MM.1S (cell line): Measurements from ENCODE around the gene ZFPM1.

ENCODE experiments used
- DNase-seq: peaks from one replicate; pipeline ENCODE4 v3.0.0-alpha.2; 2015
- H2AFZ ChIP-seq: fragments of 300-600 bp; sonication (generic); 2 replicates; pipeline ENCODE4 v1.6.0; 2016; ENCODE audit warnings: antibody characterized with exemption, low read length
- H3F3A ChIP-seq: fragments of 300-600 bp; sonication (generic); 2 replicates; pipeline ENCODE4 v1.6.1; 2016; ENCODE audit warnings: mild to moderate bottlenecking, antibody characterized with exemption, low read length, moderate library complexity, mixed read lengths; ENCODE audit not compliant: insufficient read depth
- H3K27ac ChIP-seq: fragments of 300-600 bp; sonication (generic); 2 replicates; pipeline ENCODE4 v1.5.1; 2016; ENCODE audit warnings: mild to moderate bottlenecking, low read length
- H3K27me3 ChIP-seq: fragments of 300-600 bp; sonication (generic); replicated peaks from 2 replicates; pipeline ENCODE4 v1.6.0; 2016; ENCODE audit warnings: low read length; ENCODE audit not compliant: insufficient read depth
- H3K36me3 ChIP-seq: fragments of 300-600 bp; sonication (generic); replicated peaks from 2 replicates; pipeline ENCODE4 v1.6.1; 2016; ENCODE audit warnings: mild to moderate bottlenecking, low read length, mixed read lengths; ENCODE audit not compliant: insufficient read depth
- H3K4me1 ChIP-seq: fragments of 300-600 bp; sonication (generic); 2 replicates; pipeline ENCODE4 v1.6.1; 2016; ENCODE audit warnings: low read length, mixed read lengths
- H3K4me2 ChIP-seq: fragments of 300-600 bp; sonication (generic); 2 replicates; pipeline ENCODE4 v1.6.0; 2016; ENCODE audit warnings: low read depth, low read length
- H3K4me3 ChIP-seq: fragments of 300-600 bp; sonication (generic); 2 replicates; pipeline ENCODE4 v1.5.1; 2016; ENCODE audit warnings: low read length, mixed read lengths
- H3K79me2 ChIP-seq: fragments of 300-600 bp; sonication (generic); 2 replicates; pipeline ENCODE4 v1.6.1; 2016; ENCODE audit warnings: mixed run types, low read length, mixed read lengths
- H3K9ac ChIP-seq: fragments of 300-600 bp; sonication (generic); 2 replicates; pipeline ENCODE4 v1.6.1; 2016; ENCODE audit warnings: low read length, mixed read lengths
- H3K9me2 ChIP-seq: fragments of 300-600 bp; sonication (generic); replicated peaks from 2 replicates; pipeline ENCODE4 v1.6.1; 2016; ENCODE audit warnings: mild to moderate bottlenecking, low read length, mixed read lengths; ENCODE audit not compliant: insufficient read depth
- H3K9me3 ChIP-seq: fragments of 300-600 bp; sonication (generic); replicated peaks from 2 replicates; pipeline ENCODE4 v1.6.1; 2016; ENCODE audit warnings: mild to moderate bottlenecking, low read length, mixed read lengths; ENCODE audit not compliant: insufficient read depth
- H4K20me1 ChIP-seq: fragments of 300-600 bp; sonication (generic); 2 replicates; pipeline ENCODE4 v1.6.1; 2016; ENCODE audit warnings: mild to moderate bottlenecking, low read length, moderate library complexity, mixed read lengths; ENCODE audit not compliant: insufficient read depth
- EZH2 ChIP-seq: fragments of 300-600 bp; sonication (generic); optimal IDR thresholded peaks from 2 replicates; pipeline ENCODE3; 2017; ENCODE audit warnings: low read depth, mild to moderate bottlenecking, antibody characterized with exemption, low read length, mixed read lengths
- EZH2phosphoT487 ChIP-seq: fragments of 300-600 bp; sonication (generic); IDR thresholded peaks from 2 replicates; pipeline ENCODE4 v1.6.1; 2018; ENCODE audit warnings: antibody characterized with exemption, low read length
- TF ChIP-seq, protein P1 (sequence below): fragments of 300-600 bp; sonication (generic); IDR thresholded peaks from 2 replicates; pipeline ENCODE4 v1.5.1; 2016; ENCODE audit warnings: antibody characterized with exemption, low read length, mixed read lengths

The ZFPM1 gene

DNA sequence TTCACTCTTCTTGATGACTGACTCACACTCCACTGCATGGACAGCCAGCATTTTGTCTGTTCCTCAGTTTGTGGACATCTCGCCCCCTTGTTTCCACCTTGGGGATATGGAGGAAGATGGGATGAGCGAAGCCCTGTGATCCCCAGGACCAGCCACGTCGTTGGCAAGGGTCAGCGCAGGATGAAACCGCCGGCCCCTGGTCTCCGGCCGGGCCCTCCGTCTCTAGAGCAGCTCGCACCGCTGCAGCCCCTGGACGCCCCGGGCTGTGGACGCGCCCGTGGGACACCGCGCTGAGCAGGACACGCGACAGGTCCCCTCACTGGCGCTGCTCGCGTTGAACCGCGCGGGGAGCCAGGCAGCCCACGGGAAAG lies 116.5 kb downstream of the ZFPM1 start:
- Histone ChIP-seq H3K4me2 (peak overlapping the region; percentile 87), H3K9me2 (no peaks in the 10 kb centered on the region), H3K36me3 (no peaks in the 10 kb centered on the region), H3K79me2 (peaks cover 39% of the 10 kb centered on the region), H3K27ac (no peak overlapping the region), H2AFZ (peak overlapping the region; percentile 54), H3F3A (no peaks in the 10 kb centered on the region), H3K4me3 (peak overlapping the region; percentile 67), H3K27me3 (no peaks in the 10 kb centered on the region), H3K4me1 (peaks cover 9% of the 10 kb centered on the region; the same call in 1 of the 2 replicates), H3K9me3 (no peaks in the 10 kb centered on the region), H4K20me1 (no peaks in the 10 kb centered on the region), H3K9ac (peak overlapping the region; percentile 57; the same call in 1 of the 2 replicates)
- no peak for TF ChIP-seq EZH2phosphoT487
- TF ChIP-seq, protein P1, sequence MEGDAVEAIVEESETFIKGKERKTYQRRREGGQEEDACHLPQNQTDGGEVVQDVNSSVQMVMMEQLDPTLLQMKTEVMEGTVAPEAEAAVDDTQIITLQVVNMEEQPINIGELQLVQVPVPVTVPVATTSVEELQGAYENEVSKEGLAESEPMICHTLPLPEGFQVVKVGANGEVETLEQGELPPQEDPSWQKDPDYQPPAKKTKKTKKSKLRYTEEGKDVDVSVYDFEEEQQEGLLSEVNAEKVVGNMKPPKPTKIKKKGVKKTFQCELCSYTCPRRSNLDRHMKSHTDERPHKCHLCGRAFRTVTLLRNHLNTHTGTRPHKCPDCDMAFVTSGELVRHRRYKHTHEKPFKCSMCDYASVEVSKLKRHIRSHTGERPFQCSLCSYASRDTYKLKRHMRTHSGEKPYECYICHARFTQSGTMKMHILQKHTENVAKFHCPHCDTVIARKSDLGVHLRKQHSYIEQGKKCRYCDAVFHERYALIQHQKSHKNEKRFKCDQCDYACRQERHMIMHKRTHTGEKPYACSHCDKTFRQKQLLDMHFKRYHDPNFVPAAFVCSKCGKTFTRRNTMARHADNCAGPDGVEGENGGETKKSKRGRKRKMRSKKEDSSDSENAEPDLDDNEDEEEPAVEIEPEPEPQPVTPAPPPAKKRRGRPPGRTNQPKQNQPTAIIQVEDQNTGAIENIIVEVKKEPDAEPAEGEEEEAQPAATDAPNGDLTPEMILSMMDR, result no peak
- no peak for TF ChIP-seq EZH2
- peak; percentile 6 for DNase-seq

DNA sequence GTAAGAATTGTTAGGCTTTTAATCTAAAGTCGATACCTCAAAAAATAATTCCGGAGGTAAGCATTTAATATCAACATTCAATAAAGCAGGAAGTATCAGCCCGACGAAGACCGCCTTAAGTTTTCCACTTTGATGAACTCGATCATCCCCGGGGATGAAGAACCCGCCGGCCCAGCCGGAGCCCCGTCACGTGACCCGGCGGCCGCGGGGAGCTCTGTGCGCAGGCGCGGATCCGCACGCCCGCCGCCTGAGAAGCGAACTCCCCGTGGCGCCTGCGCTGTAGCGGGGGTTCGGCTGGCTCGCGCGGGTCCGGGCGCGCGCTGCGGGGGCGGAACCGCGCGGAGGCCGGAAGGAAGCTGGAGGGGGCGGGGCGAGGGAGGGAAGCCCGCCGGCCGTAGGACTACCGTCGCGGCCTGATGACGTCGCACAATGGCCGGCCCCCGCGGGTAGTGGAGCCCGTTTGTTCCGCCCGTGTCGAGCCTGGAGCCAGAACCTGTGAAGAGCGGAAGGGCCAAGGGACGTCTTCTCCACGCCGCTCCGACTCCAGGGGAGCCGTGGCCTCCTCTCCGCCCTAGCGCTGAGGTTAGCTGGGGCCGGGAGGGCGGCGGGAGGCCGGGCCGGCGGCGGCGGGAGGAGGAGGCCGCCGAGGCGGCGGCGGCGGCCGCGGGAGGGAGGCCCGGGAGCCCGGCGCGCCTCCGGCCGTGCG lies 117.1 kb downstream of the ZFPM1 start, which contains the start of gene ZC3H18:
Gene ZC3H18 (plus strand): TSS at position 419 of the 706 bp plus-strand sequence. CDS start 6,721 bp downstream, outside the sequence.
- Histone ChIP-seq H2AFZ (peak within 1 kb of the TSS; percentile 54), H3K36me3 (no peaks in the 10 kb centered on the region), H3K9ac (peak within 1 kb of the TSS; percentile 64), H3K4me3 (peak within 1 kb of the TSS; percentile 74), H3K27ac (no peak within 1 kb of the TSS), H3K4me1 (peaks cover 9% of the 10 kb centered on the region; the same call in 1 of the 2 replicates), H3K4me2 (peak within 1 kb of the TSS; percentile 87), H3F3A (no peaks in the 10 kb centered on the region), H4K20me1 (no peaks in the 10 kb centered on the region), H3K9me3 (no peaks in the 10 kb centered on the region), H3K27me3 (no peaks in the 10 kb centered on the region), H3K9me2 (no peaks in the 10 kb centered on the region), H3K79me2 (peaks cover 40% of the 10 kb centered on the region)
- peak; percentile 90 for DNase-seq
- TF ChIP-seq EZH2phosphoT487 (no peak), EZH2 (no peak)
- TF ChIP-seq, protein P1, result no peak

DNA sequence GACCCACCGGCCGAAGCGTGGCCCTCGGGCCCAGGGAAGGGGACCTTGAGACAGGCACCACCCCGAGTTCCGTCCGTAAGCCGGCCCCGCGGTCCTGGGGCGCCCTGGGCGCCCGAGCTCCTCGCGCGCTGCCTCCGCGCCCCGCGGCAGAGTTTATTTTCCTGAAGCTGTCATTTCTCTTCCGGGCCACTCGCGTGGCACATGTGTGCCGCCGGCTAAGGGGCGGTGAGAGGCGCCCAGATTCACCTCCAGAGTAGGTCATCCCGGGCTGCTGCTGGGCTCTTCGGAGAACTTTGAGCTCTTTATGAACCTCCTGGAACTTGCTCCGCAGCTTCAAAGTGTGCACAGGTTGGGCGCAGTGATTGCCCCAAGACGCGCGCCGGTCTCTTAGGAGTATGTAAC lies 117.6 kb downstream of the ZFPM1 start:
- no peaks in the 10 kb centered on the region for H3K9me3 ChIP-seq
- peaks cover 46% of the 10 kb centered on the region for H3K79me2 ChIP-seq
- TF ChIP-seq EZH2, result no peak
- H3K4me1 ChIP-seq, result peaks cover 9% of the 10 kb centered on the region; the same call in 1 of the 2 replicates
- peak overlapping the region; percentile 64 for H3K9ac ChIP-seq
- no peaks in the 10 kb centered on the region for H3K9me2 ChIP-seq
- peak; percentile 17 for DNase-seq
- no peak overlapping the region for H3K27ac ChIP-seq
- H3K4me2 ChIP-seq, result peak overlapping the region; percentile 82
- no peak overlapping the region for H2AFZ ChIP-seq
- H3K4me3 ChIP-seq, result peak overlapping the region; percentile 74
- H4K20me1 ChIP-seq, result no peaks in the 10 kb centered on the region
- H3F3A ChIP-seq, result no peaks in the 10 kb centered on the region
- no peaks in the 10 kb centered on the region for H3K27me3 ChIP-seq
- H3K36me3 ChIP-seq, result no peaks in the 10 kb centered on the region

DNA sequence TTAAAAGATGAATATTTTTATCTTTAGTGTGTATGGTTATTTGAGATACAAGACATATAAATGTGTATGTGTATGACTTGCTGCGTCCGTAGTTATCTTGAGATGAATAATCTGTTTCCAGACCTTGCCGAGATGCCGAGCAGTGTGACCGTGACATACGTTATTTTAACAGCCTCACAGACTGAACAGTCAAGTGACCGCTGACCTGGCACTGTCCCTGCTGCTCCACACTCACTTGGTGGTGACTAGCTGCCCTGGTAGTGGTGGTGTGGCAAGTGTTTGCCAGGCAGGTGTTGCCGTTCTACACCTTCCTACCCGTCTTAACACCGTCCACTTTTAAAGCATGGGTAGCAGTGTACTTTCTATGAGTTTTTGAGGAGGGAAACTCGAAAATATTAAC lies 122.2 kb downstream of the ZFPM1 start:
- TF ChIP-seq, protein P1, result no peak
- TF ChIP-seq EZH2 (no peak), EZH2phosphoT487 (no peak)
- H3K27me3 ChIP-seq, result no peaks in the 10 kb centered on the region
- no peak for DNase-seq
- H4K20me1 ChIP-seq, result no peaks in the 10 kb centered on the region
- H3F3A ChIP-seq, result no peaks in the 10 kb centered on the region
- no peak overlapping the region for H3K9ac ChIP-seq
- no peak overlapping the region for H3K4me3 ChIP-seq
- no peak overlapping the region for H3K27ac ChIP-seq
- peaks cover 88% of the 10 kb centered on the region for H3K79me2 ChIP-seq
- no peak overlapping the region for H2AFZ ChIP-seq
- no peaks in the 10 kb centered on the region for H3K9me3 ChIP-seq
- H3K36me3 ChIP-seq, result no peaks in the 10 kb centered on the region
- H3K4me1 ChIP-seq, result peaks cover 9% of the 10 kb centered on the region; the same call in 1 of the 2 replicates
- H3K4me2 ChIP-seq, result no peak overlapping the region
- H3K9me2 ChIP-seq, result no peaks in the 10 kb centered on the region
